ENCODE data around the gene MZT2B. TPM values are rescaled to one million over a fixed set of nuclear protein-coding genes. Genes with fewer than 3 reads are reported as not detected.

MZT2B gene
- total and polyA plus RNA-seq, 2 of the 8 experiments (the other 6 are each of a cell fraction or from before 2014, with no cell fraction given), result 90.3 to 151 TPM

DNA sequence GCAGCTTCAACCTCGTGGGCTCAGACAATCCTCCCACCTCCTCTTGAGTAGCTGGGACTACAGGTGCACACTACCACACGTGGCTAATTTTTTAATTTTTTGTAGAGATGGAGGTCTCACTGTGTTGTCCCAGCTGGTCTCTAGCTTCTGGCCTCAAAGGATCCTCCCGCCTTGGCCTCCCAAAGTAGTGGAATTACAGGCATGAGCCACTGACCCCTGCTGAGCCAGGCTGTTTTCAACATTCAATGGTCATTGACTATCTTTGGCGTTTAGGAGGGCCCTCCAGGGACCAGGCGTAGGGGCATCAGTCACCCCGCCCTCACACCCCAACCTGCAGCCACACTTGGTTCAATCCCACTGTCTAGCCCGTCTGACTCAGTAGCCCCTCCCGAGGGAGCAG lies 5.2 kb downstream of the MZT2B start:
- Histone ChIP-seq H2AK5ac (ENCODE audit: low read depth, low read length) (no peak overlapping the region), H3K27me3 (replicated peaks in 1 of 4; ENCODE audit: control insufficient read depth in 3 of 4, extremely low read depth in 1 of 4, insufficient read depth in 3 of 4, low read length in 3 of 4) (no peaks in the 10 kb centered on the region), H3K4me1 (replicated peaks in 1 of 4; ENCODE audit: control insufficient read depth in 3 of 4, insufficient read depth in 4 of 4, low read length in 3 of 4) (peaks cover 0 to 7% (median 3%) of the 10 kb centered on the region in 4 experiments; a peak in 4 of 7 replicates), H3K9me3 (ENCODE audit: insufficient read depth in 2 of 2, low read depth in 1 of 2, low read length in 1 of 2) (no peaks in the 10 kb centered on the region), H2BK20ac (ENCODE audit: low read length) (no peak overlapping the region), H3K27ac (ENCODE audit: low read depth, low read length) (no peak overlapping the region), H3K36me3 (ENCODE audit: control insufficient read depth in 2 of 4, insufficient read depth in 4 of 4, low read length in 3 of 4) (peaks cover 0 to 4% (median 0%) of the 10 kb centered on the region in 4 experiments; a peak in 1 of 8 replicates), H3K23me2 (ENCODE audit: low read depth, low read length) (no peaks in the 10 kb centered on the region; the same call in 1 of the 2 replicates), H3K14ac (ENCODE audit: insufficient read length) (no peak overlapping the region), H3K23ac (ENCODE audit: insufficient read length) (no peak overlapping the region), H2BK5ac (ENCODE audit: low read depth, low read length) (no peak overlapping the region), H4K20me1 (replicated peaks in 1 of 2; ENCODE audit: control insufficient read depth in 1 of 2, insufficient read depth in 2 of 2, low read length in 2 of 2) (no peaks in the 10 kb centered on the region), H3K9ac (replicated peaks in 1 of 4; ENCODE audit: extremely low read depth in 1 of 4, low read depth in 3 of 4, low read length in 3 of 4) (no peak overlapping the region), H3K4ac (replicated peaks; ENCODE audit: insufficient read length, low read depth, low read length) (no peak overlapping the region), H2BK120ac (replicated peaks; ENCODE audit: low read depth, low read length) (no peak overlapping the region), H2AFZ (ENCODE audit: low read length) (no peak overlapping the region), H3K79me1 (ENCODE audit: low read depth, low read length) (no peaks in the 10 kb centered on the region), H3K79me2 (ENCODE audit: control insufficient read depth in 1 of 2, insufficient read depth in 2 of 2, low read length in 2 of 2) (peaks cover 0 to 2% of the 10 kb centered on the region in 2 experiments; a peak in 1 of 4 replicates), H4K5ac (ENCODE audit: insufficient read length, low read depth, low read length) (no peak overlapping the region), H2BK15ac (ENCODE audit: low read length) (no peak overlapping the region), H3K4me3 (ENCODE audit: extremely low read depth in 1 of 4, insufficient read depth in 2 of 4, low read depth in 3 of 4, low read length in 4 of 4) (no peak overlapping the region), H4K91ac (replicated peaks; ENCODE audit: insufficient read length, low read length) (no peak overlapping the region), H3K18ac (ENCODE audit: extremely low read depth, low read length) (no peak overlapping the region), H4K8ac (ENCODE audit: extremely low read depth, insufficient read depth, low read length) (no peak overlapping the region), H3K56ac (replicated peaks; ENCODE audit: insufficient read length, low read depth, low read length) (no peak overlapping the region), H3K4me2 (ENCODE audit: insufficient read depth in 1 of 2, low read depth in 2 of 2, low read length in 2 of 2) (no peak overlapping the region), H2BK12ac (ENCODE audit: low read depth, low read length) (no peak overlapping the region)
- TF ChIP-seq EGR1 (IDR thresholded peaks at IDR 0.05; ENCODE audit: borderline replicate concordance, low read depth, low read length), result no peak
- TF ChIP-seq SIX5 (IDR thresholded peaks at IDR 0.05; ENCODE audit: low read depth, low read length), result no peak
- TF ChIP-seq CHD1 (IDR thresholded peaks at IDR 0.05; ENCODE audit: low read depth, low read length), result no peak
- TF ChIP-seq SAP30 (IDR thresholded peaks at IDR 0.05; ENCODE audit: insufficient read depth, insufficient replicate concordance, low read length), result no peak
- TF ChIP-seq GABPA (IDR thresholded peaks at IDR 0.05; ENCODE audit: borderline replicate concordance, insufficient read depth, low read length), result no peak
- CTCF ChIA-PET (ENCODE audit: partially characterized antibody), result interaction anchor here (2.6 kb wide), 1 partner anchor 145 kb away, joined by 9 read pairs; no protein-coding TSS in a partner anchor
- POLR2A ChIA-PET (ENCODE audit: partially characterized antibody), result interaction anchor here (0.6 to 1.0 kb wide), 2 partner anchors 14 to 1300 kb away, joined by 3 read pairs; no protein-coding TSS in a partner anchor
- no peak for FAIRE-seq
- DNase-seq (ENCODE audit: low read depth in 1 of 2, low spot score in 2 of 2), result no peak
- WGBS, 2 experiments (ENCODE audit: extremely low coverage in 1 of 2, insufficient coverage in 1 of 2, insufficient read length in 1 of 2, insufficient replicate concordance in 2 of 2, low coverage in 1 of 2, low lambda C conversion rate in 2 of 2, missing lambda C conversion rate in 1 of 2), result 89% methylated on average over 6 of the region's 8 CpGs; no CpG with 5 or more reads in 1 of the 2 experiments

Measured in H1 (cell line).